GM08714 (cell line): ENCODE results near the gene RBFOX1.

Source experiments
- H3K4me3 ChIP-seq: fragments of 200-500 bp; sonication (Bioruptor generic); 2 replicates; pipeline ENCODE4 v1.5.1; 2014; ENCODE audit warnings: mild to moderate bottlenecking, low read length, inconsistent platforms
- ZNF274 ChIP-seq: IDR thresholded peaks from 2 replicates; pipeline ENCODE4 v1.6.1; 2012; ENCODE audit warnings: mild to moderate bottlenecking, low read depth, low read length

RBFOX1 gene

GRCh38 chr16:7332611-7333010 is at the start of gene RBFOX1:
Gene RBFOX1, plus strand, starts transcription at chr16:7332845.
- no peak for TF ChIP-seq ZNF274
- no peak within 1 kb of the TSS for H3K4me3 ChIP-seq

DNA sequence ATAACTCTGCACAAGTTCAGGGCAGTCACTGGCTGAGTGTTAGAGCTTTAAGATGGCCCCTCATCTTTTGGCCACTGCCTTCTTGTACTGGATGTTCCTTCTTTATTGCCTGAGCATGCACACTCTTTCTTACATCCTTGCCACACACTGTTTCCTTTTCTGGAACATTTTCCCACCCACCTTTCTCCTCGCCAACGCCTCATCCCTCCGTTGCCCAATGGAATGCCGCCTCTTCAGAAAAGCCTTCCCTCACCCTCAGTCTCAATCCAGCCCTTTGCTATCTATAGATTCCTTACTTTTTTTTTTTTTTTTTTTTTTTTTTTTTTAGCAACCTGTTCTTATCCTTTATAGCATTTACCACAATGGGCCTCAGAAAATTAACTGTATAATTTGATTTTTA is 47.9 kb upstream of the RBFOX1 start:
- H3K4me3 ChIP-seq = no peak overlapping the region
- no peak for TF ChIP-seq ZNF274

- H3K4me3 ChIP-seq = no peak overlapping the region
- TF ChIP-seq ZNF274 = no peak
Measured at GRCh38 chr16:7285520-7285919, 47.1 kb upstream of the RBFOX1 start.

- TF ChIP-seq ZNF274 = no peak
- no peak overlapping the region for H3K4me3 ChIP-seq
Measured at GRCh38 chr16:7289299-7289698, 43.3 kb upstream of the RBFOX1 start.

DNA sequence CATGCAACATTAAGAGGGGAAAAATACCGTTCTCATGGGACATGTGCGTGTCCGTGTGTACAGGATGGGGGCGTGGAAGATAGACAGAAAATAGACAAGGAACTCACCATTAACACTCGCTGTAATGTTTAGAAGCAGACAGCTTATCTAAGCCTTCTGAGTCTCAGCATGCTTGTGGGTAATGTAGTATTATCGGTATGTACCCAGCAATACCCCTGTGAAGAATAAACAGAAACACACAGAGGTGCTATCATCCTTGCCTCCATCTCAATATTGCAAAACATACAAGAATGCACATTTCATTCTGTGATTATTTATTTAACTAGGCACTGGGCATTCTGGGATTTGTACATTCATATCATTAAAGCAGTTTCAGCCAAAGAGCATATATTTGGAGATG is 42.0 kb upstream of the RBFOX1 start:
- no peak for TF ChIP-seq ZNF274

GRCh38 chr16:7294020-7294419 is 38.6 kb upstream of the RBFOX1 start:
- TF ChIP-seq ZNF274 = no peak

More for the DNA sequence above, 42.0 kb upstream of the RBFOX1 start:
- no peak overlapping the region for H3K4me3 ChIP-seq

GRCh38 chr16:7303052-7303610 is 29.5 kb upstream of the RBFOX1 start:
- no peak overlapping the region for H3K4me3 ChIP-seq

More at GRCh38 chr16:7294020-7294419, 38.6 kb upstream of the RBFOX1 start:
- no peak overlapping the region for H3K4me3 ChIP-seq

GRCh38 chr16:7303660-7304200 is 28.9 kb upstream of the RBFOX1 start:
- no peak for TF ChIP-seq ZNF274
- H3K4me3 ChIP-seq = no peak overlapping the region

More at GRCh38 chr16:7303052-7303610, 29.5 kb upstream of the RBFOX1 start:
- no peak for TF ChIP-seq ZNF274

DNA sequence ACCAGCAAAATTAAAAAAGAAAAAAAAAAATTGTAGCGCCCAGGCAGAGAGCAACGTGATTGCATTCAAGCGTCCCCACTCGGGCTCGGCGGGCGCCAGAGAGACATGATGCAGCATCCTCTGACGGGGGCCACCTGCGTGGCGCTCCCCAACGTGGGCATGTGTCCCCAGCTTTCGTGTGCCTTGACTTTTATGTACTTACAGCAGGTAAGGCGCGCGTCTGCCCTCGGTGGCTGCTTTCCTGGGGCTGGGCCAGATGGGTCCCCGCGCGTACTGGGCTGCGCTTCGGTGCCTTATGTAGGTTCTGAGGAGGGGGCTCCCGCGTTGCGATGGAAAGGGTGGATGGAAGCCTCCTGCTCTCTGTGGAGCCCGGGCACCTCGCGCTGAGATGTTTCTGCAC is 28.4 kb upstream of the RBFOX1 start:
- no peak for TF ChIP-seq ZNF274
- no peak overlapping the region for H3K4me3 ChIP-seq

DNA sequence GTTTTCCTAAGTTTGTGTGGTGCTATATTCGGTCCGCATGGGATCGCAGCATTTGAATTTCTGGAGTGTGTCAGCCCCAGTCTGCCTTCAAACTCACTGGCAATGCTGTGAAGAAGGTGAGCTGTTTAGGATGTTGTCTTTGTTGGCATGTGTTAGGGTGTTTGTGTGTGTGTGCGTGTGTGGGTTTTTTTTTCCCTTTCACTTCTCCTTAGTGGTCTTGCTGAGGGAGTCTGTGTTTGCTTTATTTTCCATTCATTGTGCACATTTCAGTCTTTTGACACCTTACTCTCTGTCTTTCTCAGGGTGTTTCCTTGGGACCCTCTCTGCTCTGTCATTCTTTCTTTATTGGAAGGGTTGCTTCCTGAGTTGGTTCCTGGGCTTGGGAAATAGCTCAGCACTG is 27.7 kb upstream of the RBFOX1 start:
- no peak overlapping the region for H3K4me3 ChIP-seq

DNA sequence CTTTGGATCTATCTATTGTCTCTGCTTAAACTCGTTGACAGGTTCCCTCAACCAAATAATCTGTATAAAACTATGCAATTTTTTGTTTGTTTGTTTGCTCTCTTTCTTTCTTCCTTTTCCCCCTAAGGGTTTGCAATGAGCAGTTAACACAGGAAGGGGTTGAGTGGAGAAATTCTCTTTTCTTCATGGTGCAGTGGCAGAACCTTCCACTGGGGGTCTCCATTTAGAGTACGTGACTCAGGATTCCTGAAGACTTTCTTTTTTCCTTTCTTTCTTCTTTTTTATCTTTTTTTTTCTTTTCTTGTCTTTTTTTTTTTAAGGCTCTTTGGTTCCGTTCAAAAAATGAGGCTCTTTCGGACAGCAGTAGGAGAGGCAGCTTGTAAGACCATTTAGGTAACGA is 19.5 kb upstream of the RBFOX1 start:
- no peak for TF ChIP-seq ZNF274
- no peak overlapping the region for H3K4me3 ChIP-seq

More for the DNA sequence above, 27.7 kb upstream of the RBFOX1 start:
- TF ChIP-seq ZNF274 = no peak

DNA sequence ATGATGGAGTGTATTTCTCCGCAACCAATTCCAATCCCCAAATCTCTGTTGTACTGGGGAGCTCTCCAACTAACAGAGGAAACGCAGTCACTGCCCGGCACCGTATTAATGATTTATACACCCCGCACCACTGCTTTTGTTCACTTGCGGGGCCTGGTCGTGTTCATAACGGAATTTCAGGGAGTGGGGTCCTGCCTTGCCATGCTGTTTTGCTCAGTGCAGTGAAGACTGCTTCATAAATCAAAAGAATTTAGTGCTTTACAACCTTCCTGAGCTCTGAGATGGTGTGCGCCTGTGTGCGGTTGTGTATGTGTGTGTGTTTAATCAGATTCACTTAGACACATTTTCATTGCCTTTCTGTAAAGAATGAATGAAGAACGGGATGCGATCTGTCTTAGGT is 18.5 kb upstream of the RBFOX1 start:
- TF ChIP-seq ZNF274 = no peak
- H3K4me3 ChIP-seq = no peak overlapping the region

- no peak for TF ChIP-seq ZNF274
Measured at GRCh38 chr16:7315813-7316212, 16.8 kb upstream of the RBFOX1 start.

GRCh38 chr16:7316281-7316888 is 16.3 kb upstream of the RBFOX1 start:
- TF ChIP-seq ZNF274 = no peak
- no peak overlapping the region for H3K4me3 ChIP-seq

More at GRCh38 chr16:7315813-7316212, 16.8 kb upstream of the RBFOX1 start:
- H3K4me3 ChIP-seq = no peak overlapping the region

DNA sequence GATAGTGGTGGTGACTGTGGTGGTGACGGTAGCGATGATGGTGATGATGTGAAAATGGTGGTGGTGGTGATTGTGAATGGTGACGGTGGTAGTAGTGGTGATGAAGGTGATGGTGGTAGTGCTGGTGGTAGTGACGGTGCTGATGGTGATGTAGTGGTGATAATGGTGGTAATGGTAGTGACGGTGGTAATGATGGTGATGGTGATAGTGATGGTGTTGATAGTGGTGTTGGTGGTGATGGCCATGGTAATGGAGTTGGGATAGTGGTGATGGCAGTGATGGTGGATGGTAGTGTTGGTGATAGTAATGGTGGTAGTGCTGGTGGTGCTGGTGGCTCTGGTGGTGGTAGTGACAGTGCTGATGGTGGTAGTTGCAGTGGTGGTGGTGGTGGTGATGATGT is 14.7 kb upstream of the RBFOX1 start:
- TF ChIP-seq ZNF274 = no peak
- no peak overlapping the region for H3K4me3 ChIP-seq

DNA sequence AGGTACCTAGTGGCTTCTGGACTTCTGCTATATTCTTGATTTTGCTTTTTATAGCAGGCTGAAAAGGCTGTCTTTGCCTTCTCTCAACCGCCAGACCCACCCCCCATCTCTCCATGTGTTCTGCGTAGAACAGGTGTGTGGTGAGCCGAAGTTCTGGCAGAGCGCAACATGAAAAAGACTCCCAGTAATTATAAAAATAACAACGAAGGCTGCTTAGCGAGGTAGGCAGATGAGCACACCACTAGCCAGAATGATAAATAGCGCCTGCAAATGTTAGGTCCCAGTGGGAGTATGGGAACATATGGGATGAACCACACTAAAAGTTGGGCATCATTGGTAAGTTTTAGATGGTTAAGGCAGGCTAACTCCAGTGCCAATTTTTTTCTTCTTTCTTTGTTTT is 14.0 kb upstream of the RBFOX1 start:
- TF ChIP-seq ZNF274 = no peak
- H3K4me3 ChIP-seq = no peak overlapping the region

DNA sequence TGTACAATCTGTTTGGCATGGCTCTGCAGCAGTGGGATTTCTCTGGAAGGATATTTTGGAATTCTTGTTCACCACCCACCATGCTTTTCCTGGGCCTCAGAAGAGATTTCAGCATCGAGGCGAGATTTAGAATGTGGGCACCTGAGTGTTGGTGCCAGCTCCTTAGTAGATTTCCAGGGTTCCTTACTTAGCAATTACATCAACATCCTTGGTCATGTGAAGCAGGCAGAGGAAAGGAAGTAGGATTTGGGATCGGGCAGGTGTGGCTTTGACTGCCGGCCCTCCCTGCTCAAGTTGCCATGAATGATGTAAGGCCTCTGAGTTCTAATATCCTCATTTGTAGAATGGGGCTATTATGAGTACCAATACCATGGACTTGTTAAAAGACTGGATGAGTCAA is 13.1 kb upstream of the RBFOX1 start:
- no peak for TF ChIP-seq ZNF274
- H3K4me3 ChIP-seq = no peak overlapping the region
